ENCODE measurements around the gene CHD2. TPM values are rescaled to one million over a fixed set of nuclear protein-coding genes. Genes with fewer than 3 reads are reported as not detected.

The CHD2 gene
- total and polyA plus RNA-seq, 10 of the 15 experiments (the other 5 are each of a cell fraction or from before 2014, with no cell fraction given): 38.1 to 94.7 (median 63.3) TPM

GRCh38 chr15:92903631-92903965 is 3.5 kb downstream of the CHD2 start (continued):
- TF ChIP-seq, protein P1, sequence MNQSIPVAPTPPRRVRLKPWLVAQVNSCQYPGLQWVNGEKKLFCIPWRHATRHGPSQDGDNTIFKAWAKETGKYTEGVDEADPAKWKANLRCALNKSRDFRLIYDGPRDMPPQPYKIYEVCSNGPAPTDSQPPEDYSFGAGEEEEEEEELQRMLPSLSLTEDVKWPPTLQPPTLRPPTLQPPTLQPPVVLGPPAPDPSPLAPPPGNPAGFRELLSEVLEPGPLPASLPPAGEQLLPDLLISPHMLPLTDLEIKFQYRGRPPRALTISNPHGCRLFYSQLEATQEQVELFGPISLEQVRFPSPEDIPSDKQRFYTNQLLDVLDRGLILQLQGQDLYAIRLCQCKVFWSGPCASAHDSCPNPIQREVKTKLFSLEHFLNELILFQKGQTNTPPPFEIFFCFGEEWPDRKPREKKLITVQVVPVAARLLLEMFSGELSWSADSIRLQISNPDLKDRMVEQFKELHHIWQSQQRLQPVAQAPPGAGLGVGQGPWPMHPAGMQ (IDR thresholded peaks at IDR 0.05; ENCODE audit: borderline replicate concordance): no peak
- TF ChIP-seq NFIC (IDR thresholded peaks at IDR 0.05; ENCODE audit: low read depth, low read length): 0 out of 2 replicates have a peak, but pooled peaks have one; percentile 5
- no peak for TF ChIP-seq SRF (IDR thresholded peaks at IDR 0.05; ENCODE audit: low read depth in 2 of 2, low read length in 2 of 2)
- TF ChIP-seq KLF5 (IDR thresholded peaks at IDR 0.05; ENCODE audit: partially characterized antibody): no peak
- no peak for TF ChIP-seq CREM (IDR thresholded peaks at IDR 0.05; ENCODE audit: low read depth)
- TF ChIP-seq SPI1 (IDR thresholded peaks at IDR 0.05; ENCODE audit: borderline replicate concordance, insufficient read depth, low read depth, low read length): no peak
- TF ChIP-seq LARP7 (IDR thresholded peaks at IDR 0.05): 0 out of 2 replicates have a peak, but pooled peaks have one; percentile 7
- TF ChIP-seq MEF2B (IDR thresholded peaks at IDR 0.05; ENCODE audit: partially characterized antibody, poor library complexity, severe bottlenecking): no peak
- TF ChIP-seq HDAC2 (IDR thresholded peaks at IDR 0.05): no peak
- TF ChIP-seq SIX5 (IDR thresholded peaks at IDR 0.05; ENCODE audit: low read depth, low read length, severe bottlenecking): no peak
- no peak for TF ChIP-seq SP1 (IDR thresholded peaks at IDR 0.05; ENCODE audit: low read depth, low read length)
- TF ChIP-seq ZBED1 (IDR thresholded peaks at IDR 0.05; ENCODE audit: borderline replicate concordance): 0 out of 2 replicates have a peak, but pooled peaks have one; percentile 9
- TF ChIP-seq POLR2AphosphoS2 (IDR thresholded peaks at IDR 0.05; ENCODE audit: low read depth, low read length): no peak
- no peak for TF ChIP-seq SREBF1 (IDR thresholded peaks at IDR 0.05; ENCODE audit: low read length)
- TF ChIP-seq PAX8 (IDR thresholded peaks at IDR 0.05): peak; percentile 91; the same call in 1 of the 2 replicates
- no peak for TF ChIP-seq ZSCAN29 (IDR thresholded peaks at IDR 0.05)

Data from GM12878 (cell line).